Measurements from ENCODE around the gene AGAP3.

The AGAP3 gene

DNA sequence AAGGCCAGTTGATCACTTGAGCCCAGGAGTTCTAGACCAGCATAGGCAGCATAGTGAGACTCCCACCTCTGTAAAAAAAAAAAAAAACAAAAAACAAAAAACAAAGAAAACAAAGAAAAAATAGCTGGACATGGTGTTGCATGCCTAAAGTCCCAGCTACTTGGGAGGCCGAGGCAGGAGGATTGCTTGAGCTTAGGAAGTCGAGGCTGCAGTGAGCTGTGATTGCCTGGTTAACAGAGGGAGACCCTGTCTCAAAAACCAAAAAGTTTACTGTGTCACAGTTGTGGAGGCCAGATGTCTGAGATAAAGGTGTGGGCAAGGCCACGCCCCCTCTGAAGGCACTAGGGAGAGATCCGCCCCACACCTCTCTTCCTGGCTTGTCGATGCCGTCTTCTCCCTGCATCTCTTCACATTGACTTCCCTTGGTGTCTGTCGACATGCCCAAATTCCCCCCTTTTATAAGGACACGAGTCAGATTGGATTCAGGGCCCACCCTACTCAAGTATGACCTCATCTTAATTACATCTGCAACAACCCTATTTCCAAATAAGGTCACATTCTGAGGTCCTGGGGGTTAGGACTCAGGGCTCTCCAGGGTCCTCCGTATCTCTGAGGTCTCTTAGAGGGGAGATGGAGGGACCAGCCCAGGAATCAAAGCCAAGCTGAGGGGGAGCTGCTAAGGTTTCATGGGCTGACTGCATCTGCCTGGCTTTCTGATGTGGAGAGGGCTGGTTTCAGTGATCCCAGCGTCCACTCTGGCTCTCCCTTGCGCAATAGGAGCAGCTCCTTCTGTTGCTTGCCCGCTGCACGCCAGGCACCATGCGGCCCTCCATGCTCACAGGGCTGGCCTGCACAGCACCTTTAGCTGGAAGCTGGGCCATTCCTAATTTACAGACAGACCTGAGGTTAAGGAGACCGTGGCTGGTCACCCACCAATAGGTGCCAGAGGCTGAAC lies 23.1 kb downstream of the AGAP3 start:
- DNase-seq (ENCODE audit: low spot score), result no peak

DNA sequence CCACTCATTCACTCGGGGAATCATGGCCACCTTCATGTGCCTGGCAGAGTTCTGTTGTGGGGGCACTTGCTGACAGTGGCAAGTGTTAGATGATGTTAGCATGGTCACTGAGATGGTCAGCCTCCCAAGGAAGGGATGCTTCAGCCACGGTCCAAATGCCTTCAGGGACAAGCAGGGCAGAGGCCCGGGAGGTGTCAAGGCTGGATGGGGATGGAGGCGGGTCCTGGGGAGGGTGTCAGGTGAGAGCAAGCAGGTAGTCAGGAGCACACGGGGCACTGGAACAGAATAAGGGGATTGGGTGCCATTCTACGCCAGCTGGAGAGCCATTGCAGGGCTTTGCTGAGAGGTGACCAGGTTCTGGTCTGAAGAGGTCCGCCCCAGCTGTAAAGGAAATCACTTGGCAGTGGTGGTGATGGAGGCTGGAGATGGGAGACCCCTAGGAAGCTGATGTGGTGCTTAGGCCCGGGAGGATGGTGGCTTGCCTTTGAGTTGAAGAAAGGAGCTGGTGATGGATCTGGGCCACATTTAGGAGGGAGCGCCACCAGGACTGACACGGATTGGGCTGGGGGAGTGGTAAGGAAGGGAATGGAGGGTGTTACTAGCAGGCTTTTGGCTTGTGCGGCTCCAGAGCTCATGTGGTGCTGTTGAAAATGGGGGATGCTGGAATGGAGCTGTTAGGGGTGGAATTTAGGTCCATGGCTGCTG lies 24.1 kb downstream of the AGAP3 start:
- DNase-seq (ENCODE audit: low spot score), result no peak

DNA sequence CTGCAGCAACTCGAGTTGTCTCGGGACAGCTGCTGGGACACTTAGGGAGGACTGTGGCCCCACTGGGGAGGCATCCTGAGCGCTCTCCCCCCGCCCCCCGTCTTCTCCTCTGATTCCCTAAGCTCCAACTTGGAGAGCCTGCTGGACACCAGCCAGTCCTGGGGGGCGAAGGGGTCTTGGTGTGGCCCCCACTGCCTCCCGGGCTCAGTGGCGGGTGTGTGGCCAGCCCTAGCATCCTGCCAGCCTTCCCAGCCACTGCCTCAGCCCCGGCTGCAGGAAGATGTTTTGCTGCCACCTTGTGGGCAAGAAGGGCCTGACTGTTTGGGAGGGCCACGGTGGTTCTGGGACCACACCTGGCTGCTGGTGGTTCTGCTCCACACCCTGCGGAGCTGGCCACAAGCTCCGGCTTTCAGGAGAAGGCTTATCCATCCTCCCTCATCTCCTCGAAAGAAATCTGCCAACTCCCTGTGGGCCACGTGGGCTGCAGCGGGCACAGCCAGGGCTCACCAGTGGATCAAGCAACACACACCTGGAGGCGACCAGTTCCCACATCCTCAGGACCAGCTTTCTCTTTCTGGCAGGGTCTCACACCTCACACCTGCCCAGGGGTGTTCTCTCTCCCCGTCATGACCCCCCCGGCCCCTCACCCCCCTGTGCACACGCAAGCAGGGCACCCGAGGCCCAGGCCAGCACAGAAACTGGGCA lies 24.8 kb downstream of the AGAP3 start:
- peak; percentile 75 for DNase-seq (ENCODE audit: low spot score)

DNA sequence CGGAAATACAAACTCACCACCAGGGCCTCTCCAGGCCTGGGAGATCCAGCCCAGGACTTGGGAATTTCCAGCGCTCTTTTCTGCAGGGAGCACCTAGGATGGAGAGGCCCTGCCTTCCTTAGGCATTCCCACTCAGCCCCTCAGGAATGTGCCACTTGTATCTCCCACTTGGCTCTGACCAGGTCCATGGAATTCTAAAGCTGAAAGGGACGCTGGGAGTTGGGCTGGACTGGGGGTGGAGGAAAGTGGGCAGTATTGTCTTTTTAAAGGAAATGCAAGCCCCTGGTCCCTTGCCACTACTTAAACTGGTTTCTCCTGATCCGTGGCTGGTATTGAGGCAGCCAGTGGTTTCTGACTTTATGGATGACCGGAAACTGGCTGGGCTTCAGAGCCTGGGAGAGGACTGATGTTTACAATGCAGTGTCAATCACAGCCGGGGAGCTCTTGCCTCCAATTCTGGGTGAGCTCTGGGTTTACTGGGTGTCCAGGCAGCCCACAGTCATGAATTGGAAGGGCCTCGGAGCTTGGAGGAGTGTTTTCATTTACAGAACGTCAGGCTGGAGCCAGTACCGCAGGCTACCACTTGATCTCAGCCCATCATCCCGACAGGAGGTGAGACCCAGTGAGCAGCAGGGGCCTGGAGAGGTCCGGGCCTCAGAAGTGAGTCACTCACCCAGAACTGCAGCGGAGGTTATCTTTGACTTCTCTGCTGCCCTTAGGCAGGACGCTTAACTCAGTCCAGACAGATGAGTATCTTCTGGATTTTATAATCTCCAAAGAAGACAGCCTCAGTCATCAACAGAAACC lies 27.3 kb downstream of the AGAP3 start:
- DNase-seq (ENCODE audit: low spot score), result peak; percentile 93

DNA sequence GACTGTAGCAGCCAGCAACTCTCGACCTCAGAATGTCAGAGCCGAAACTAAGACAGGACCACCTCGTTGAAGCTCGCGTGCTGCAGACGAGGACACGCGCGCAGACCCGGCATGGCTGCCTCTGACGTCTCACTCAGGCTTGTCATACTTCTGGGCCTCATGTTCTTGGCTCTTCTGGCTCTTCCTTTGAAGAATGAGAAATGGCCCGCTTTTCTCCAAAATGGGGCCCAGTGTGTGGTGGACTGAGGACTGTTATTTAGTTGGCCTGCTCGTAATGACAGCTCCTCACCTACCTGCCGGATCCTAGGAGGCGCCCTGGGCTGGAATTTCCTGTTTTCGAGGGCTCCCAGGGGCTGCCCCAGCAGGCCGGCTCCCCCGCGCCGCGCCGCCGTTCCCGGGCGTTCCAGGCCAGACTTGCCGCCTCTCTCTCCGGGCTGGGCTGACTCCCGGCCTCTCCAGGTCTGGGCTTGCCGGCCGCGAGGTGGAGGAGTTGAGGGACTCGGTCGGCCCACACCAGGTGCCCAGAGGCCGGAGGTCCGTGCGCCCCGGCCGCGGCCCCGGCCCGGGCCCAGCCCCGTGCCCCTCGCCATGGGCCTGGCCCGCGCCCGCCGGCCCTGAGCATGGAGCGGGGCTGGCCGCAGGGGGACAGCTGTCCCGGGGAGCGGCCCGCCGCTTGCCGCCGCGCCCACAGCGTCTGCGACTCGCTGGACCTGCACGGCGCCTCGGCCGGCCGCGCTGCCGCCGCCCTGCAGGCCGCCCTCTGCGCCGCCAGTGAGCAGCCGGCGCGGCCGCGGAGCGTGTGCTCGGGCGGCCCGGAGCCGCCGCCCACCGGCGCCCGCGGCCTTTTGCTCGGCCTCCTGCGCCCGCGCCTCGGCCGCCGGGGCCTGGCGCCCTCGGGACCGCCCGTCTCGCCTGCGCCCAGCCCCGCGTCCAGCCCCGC lies 28.1 kb downstream of the AGAP3 start:
- peak; percentile 44 for DNase-seq (ENCODE audit: low spot score)

DNA sequence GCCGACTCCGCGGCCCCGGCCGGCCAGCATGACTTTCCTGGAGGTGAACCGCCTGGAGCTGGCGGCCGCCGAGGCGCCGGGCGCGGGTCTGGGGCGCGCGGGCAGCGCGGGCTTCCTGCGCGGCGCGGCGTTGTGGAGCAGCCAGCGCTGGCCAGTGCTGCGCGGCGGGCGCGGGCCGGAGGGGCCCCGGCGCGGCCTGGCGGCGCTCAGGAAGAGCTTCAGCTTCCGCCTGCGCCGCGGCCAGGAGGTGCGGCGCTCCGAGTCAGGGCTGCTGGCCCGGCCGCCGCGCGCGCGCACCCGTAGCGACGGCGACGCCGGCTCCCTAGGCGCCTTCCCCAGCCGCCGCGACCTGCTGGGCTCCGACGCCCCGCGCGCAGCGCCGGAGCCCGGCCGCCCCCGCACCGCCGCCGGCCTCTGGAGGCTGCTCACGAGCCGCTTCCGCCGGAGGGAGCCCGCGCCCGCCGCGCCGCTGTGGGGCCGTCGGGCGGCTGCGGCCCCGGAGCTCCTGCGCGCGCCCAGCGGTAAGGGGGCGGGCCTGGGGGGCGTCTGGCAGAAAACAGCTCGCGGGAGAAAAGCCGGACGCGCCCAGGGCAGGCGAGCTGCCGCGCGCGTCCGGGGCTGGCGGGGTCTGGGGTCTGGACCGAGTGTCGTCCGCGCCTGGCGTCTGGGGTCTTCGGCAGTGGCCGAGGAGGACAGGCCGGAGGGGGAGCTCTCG lies 29.0 kb downstream of the AGAP3 start:
- peak; percentile 26 for DNase-seq (ENCODE audit: low spot score)

DNA sequence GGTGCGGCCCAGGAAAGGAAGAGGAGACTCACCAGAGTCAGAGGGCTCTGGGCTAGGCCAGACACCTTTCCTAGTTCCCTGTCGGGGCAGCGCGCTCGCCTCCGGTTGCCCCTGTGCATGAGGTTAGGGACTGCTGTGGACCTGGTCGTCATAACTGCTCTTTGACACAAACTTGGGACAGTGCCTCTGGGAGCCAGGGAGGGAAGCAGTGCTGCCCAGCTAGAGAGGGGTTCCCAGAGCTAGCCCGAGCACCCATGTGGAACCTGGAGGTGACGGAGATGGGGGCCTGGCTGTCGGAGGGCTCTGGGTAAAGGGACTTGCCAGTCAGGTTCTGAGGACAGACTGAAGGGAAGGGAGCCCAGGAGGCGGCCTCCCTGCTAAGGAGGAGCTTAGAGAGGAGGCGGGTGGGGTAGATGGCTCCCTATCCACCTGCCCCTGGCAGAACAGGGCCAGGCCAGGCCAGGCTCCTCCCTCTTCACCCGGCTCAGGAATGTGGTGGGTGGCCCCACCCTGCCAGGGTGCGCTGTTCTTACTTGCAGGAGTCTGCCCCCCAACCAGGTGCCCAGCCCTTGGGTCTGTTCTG lies 29.7 kb downstream of the AGAP3 start:
- peak; percentile 90 for DNase-seq (ENCODE audit: low spot score)

DNA sequence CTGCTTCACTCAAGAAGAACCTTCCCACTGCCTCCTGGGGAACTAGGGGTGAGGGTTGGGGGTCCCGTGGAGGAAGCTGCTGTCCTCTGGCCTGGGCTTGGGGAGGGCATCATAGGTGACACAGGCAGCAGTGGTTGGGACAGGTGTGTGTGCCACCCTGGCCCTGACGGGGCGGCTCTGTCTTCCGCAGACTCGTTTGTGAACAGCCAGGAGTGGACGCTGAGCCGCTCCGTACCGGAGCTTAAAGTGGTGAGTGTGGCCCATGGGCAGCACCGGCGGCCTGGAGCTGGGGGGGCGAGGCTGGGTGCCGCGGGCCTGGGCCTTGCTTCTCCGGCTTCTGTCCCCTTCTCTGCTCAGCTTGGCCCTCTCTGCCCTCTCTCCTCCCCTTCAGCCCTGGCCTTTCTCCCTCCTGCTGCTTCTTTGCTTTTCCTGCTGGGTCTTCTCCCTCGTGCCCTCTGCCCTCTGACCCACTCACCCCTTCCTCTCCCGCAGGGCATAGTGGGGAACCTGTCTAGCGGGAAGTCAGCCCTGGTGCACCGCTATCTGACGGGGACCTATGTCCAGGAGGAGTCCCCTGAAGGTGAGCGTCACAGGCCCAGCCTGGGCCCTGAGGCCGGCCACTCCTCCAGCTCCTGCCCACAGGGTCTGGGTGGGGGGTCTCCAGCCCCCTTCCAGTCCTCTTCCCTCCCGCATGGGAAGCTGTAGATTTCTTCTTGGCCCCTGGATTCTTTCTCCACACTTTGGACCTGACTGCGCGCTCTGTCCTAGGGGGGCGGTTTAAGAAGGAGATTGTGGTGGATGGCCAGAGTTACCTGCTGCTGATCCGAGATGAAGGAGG lies 30.5 kb downstream of the AGAP3 start:
- DNase-seq (ENCODE audit: low spot score), result no peak

DNA sequence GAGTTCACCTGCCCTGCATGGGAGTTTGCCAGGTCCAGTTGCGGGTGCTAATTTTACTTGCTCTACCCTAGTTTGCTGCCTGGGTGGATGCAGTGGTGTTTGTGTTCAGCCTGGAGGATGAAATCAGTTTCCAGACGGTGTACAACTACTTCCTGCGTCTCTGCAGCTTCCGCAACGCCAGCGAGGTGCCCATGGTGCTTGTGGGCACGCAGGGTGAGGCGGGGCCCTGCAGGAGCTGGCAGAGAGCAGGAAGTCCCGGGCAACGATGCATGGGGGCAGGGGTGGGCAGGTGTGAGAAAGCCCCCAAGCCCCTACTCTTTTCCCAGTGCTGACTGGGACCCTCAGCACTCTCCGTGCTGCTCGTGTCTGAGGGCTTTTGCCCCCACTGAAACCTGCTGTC lies 31.3 kb downstream of the AGAP3 start:
- DNase-seq (ENCODE audit: low spot score), result no peak

DNA sequence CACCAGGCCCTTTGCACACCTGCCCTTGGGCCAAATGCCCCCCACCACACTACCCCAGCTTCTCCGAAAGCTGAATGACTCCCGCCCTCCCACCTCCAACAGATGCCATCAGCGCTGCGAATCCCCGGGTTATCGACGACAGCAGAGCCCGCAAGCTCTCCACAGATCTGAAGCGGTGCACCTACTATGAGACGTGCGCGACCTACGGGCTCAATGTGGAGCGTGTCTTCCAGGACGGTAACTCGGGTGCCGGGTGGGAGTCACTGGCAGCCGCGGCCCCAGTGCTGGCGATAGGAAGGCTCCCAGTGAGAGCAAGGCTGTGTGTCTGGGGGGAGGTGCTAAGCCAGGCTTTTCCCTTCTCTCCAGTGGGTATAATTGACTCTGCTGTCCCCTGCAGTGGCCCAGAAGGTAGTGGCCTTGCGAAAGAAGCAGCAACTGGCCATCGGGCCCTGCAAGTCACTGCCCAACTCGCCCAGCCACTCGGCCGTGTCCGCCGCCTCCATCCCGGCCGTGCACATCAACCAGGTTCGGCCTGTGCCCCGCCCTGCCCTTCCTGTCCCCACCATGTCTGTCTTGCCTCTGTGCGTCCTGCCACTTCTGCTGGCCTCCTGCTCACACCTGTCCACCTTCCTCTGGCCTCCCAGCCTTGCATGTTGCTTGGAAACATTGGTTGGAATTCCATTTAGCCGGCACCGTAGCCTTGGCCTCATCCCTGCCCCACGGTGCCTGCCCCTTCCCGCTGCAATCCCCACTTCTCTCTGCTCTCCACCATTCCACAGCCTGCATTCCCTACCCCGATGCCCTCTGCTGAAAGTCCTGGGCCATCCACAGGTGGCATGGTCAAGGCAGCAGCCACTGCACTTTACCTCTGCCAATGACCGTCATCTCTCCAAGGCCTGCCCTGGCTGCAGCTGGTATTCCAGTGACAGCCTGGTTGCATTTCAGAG lies 32.1 kb downstream of the AGAP3 start:
- no peak for DNase-seq (ENCODE audit: low spot score)

DNA sequence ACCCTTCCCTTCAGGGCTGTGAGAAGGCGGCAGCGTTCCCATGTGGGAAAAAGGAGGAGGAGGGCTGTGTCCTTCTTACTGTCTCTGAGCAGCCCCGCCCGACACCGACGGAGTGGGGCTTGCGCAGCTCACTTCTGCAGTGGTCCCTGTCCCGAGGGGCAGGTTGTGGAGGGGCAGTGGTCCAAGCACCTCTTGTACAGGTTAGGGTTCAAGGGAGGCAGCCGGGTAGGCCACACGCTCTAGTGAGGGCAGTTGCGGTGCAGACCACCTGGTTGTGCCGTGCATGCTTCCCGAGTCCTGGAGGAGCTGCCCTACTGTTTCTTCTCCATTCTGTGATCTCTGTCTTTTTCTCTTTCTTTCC lies 32.8 kb downstream of the AGAP3 start:
- DNase-seq (ENCODE audit: low spot score), result no peak

DNA sequence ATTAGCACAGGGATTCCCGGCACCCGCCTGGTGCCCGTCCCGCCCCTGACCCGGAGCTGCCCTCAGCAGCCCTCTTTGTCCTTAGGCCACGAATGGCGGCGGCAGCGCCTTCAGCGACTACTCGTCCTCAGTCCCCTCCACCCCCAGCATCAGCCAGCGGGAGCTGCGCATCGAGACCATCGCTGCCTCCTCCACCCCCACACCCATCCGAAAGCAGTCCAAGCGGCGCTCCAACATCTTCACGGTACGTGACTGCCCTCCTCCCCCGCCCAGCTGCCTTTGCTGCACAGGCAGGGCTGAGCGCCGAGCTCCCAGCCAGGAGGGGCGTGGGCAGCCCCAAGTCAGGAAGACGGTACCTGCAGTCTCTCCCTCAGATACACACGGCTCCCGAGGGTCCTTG lies 33.6 kb downstream of the AGAP3 start:
- DNase-seq (ENCODE audit: low spot score), result no peak

DNA sequence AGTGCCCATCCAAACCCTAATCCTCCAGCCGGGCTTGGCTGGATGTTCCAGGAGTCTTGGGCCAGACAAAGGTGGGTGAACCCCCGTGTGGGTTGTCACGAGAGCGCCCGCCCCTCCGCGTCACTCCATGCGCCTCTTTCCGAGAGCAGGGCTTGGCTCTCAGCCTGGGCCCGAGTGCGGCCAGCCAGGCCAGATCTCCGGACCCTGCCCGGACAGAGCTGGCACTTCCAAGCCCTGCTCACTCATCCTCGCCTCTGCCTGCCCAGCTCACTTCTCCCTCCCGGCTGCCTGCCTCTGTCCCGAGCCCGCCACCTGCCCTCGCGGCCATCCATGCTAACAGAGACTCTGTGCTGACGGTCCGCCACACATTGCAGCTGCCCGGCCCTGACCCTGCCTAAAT lies 34.6 kb downstream of the AGAP3 start:
- DNase-seq (ENCODE audit: low spot score), result no peak

DNA sequence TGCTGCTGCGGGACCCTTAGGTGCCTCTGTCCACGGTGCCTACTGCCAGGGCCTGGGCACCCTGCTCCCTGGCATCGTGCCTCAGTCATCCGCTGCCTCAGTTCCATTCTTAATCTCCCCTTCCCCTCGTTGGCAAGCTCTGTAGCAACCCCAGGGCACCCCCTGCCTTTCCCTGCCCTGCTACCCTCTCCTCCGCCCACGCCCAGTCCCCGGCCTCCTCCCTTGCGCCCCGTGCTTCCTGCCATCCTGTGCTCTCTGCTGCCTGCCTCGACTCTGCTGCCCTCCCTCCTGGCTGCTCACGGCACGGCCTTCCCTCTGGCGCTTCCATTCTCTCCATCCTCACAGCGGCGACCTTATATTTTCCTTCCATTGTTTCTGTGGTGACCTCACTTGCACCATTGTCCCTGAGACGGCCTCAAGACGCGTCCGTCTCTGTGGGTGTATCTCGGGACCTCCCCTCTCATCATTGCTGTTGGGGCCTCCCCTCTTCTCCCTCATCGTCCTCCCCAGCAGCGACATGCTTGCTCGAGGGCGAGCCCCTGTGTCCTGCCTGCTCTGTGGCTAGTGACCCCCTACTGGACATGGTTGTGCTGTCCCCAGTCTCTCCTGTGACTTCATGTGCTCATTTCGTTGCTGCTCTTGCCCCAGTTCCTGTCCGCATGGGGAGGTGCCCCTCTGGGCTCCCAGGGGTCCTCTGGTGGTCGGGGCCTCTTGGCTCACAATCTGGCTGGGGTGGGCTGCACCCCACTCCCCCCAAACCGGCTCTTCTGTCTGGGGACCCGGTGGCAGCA lies 35.3 kb downstream of the AGAP3 start:
- no peak for DNase-seq (ENCODE audit: low spot score)

DNA sequence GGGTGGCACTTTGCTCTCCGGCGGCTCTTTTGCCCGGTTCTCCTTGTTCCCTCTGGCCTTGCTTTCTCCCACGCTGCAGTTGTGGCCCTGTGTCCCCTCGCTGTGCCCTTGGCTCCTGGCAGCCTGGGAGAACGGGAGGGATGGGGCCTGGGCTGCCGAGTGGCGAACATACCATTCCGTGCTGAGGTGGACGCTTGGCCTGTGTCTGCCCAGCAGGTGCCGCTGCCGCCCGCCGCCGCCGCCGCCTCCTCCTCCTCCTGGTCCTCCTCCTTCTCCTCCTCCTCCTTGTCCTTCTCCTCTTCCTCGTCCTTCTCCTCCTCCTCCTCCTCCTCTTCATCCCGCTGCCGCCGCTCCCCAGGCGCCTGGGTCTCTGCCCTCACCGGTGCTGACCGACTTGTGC lies 36.0 kb downstream of the AGAP3 start:
- DNase-seq (ENCODE audit: low spot score), result no peak

DNA sequence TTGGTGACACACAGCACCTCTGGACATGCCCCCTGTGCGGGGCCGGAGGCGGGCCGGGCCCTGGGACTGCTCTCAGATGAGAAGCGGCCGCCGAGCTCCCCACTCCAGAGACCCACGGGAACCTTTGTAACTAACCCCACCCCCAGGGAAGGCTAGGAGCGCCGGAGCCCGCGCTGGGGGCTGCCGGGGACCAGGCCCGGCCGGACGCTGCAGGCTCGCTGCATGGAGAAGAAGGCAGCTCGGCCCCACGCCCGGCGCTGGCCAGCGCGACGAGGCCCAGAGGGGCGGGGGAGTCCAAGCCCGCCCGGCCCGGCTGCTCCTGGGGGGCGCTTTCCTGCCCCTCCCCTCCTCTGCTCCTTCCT lies 36.5 kb downstream of the AGAP3 start:
- no peak for DNase-seq (ENCODE audit: low spot score)
